ENCODE data around the gene GHR. TPM values are rescaled to one million over a fixed set of nuclear protein-coding genes. Genes with fewer than 3 reads are reported as not detected.

The GHR gene
- total RNA-seq, 2 donors from 2014 or later = 0.27 to 1.2 TPM

DNA sequence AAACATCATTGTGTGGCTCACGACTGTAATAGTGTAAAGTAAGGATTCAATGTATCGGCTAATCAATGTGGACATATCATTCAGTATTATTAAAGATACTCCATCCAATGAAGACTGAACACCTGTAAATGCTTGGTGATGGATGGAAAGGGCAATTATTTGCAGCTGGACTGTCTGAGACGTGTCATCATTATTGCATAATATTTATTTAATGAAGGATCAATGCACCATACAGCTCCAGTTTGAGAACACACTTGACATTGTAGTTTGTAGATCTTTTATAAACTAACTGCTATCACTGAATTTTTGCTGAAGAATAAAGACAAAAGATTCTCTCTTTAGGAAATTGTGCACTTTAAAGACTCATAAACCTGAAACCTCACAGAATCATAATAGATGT is 215.7 kb downstream of the GHR start:
- Mint-ChIP-seq H3K9me3 (no peaks in the 10 kb centered on the region), H3K36me3 (ENCODE audit: low read depth) (no peaks in the 10 kb centered on the region), H3K4me1 (peaks cover 13% of the 10 kb centered on the region), H3K27me3 (ENCODE audit: insufficient read depth) (no peaks in the 10 kb centered on the region), H3K4me3 (no peak overlapping the region), H3K27ac (no peak overlapping the region)
- H3K4me1 ChIP-seq (ENCODE audit: control insufficient read depth, insufficient read depth, low read length) = no peaks in the 10 kb centered on the region
- H3K4me3 ChIP-seq (ENCODE audit: low read length) = no peak overlapping the region
- H3K27ac ChIP-seq (ENCODE audit: low read depth, low read length) = no peak overlapping the region
- WGBS, 2 experiments (ENCODE audit: insufficient coverage in 1 of 2, insufficient read length in 1 of 2) = no CpG with 5 or more reads among the region's 3 CpGs
- no peaks in the 10 kb centered on the region for H3K36me3 ChIP-seq (ENCODE audit: control insufficient read depth, insufficient read depth, low read length)
- TF ChIP-seq, protein P1, sequence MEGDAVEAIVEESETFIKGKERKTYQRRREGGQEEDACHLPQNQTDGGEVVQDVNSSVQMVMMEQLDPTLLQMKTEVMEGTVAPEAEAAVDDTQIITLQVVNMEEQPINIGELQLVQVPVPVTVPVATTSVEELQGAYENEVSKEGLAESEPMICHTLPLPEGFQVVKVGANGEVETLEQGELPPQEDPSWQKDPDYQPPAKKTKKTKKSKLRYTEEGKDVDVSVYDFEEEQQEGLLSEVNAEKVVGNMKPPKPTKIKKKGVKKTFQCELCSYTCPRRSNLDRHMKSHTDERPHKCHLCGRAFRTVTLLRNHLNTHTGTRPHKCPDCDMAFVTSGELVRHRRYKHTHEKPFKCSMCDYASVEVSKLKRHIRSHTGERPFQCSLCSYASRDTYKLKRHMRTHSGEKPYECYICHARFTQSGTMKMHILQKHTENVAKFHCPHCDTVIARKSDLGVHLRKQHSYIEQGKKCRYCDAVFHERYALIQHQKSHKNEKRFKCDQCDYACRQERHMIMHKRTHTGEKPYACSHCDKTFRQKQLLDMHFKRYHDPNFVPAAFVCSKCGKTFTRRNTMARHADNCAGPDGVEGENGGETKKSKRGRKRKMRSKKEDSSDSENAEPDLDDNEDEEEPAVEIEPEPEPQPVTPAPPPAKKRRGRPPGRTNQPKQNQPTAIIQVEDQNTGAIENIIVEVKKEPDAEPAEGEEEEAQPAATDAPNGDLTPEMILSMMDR (conservative IDR thresholded peaks at IDR 0.05) = no peak
- no peak for DNase-seq
- no peaks in the 10 kb centered on the region for H3K9me3 ChIP-seq (ENCODE audit: control insufficient read depth, low read length)
- H3K27me3 ChIP-seq (ENCODE audit: control insufficient read depth, insufficient read depth, low read length, poor library complexity, severe bottlenecking) = no peaks in the 10 kb centered on the region
- H3K9ac ChIP-seq (ENCODE audit: extremely low read depth, low read length, poor library complexity, severe bottlenecking) = no peak overlapping the region

DNA sequence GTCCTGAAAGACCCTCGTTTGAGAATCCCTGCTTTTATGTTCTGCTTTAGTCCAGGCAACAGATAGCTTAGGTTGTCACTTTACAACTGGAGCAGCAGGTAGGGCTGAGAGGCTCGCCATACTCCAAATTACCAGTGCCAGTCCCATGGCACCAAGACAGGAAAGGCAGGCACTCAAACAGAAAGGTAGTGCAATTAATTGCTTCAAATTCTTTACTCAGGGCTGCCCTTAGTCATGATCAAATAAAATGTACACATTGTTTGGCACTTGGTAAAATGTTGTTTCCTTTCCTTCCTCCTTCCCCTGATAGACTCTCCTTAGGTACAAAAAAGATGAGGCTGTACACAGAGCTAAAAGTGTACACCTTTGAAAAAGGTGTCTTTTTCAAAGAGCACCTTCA is 217.6 kb downstream of the GHR start:
- no peaks in the 10 kb centered on the region for H3K9me3 Mint-ChIP-seq
- H3K27me3 Mint-ChIP-seq (ENCODE audit: insufficient read depth) = no peaks in the 10 kb centered on the region
- no peak overlapping the region for H3K4me3 ChIP-seq (ENCODE audit: low read length)
- WGBS, 2 experiments (ENCODE audit: insufficient coverage in 1 of 2, insufficient read length in 1 of 2) = 95 to 100% methylated on average over 1 to 2 of the region's 2 CpGs
- H3K27ac Mint-ChIP-seq = no peak overlapping the region
- peaks cover 3% of the 10 kb centered on the region for H3K4me1 Mint-ChIP-seq
- DNase-seq = no peak
- H3K27me3 ChIP-seq (ENCODE audit: control insufficient read depth, insufficient read depth, low read length, poor library complexity, severe bottlenecking) = no peaks in the 10 kb centered on the region
- no peak overlapping the region for H3K9ac ChIP-seq (ENCODE audit: extremely low read depth, low read length, poor library complexity, severe bottlenecking)
- TF ChIP-seq, protein P1 (conservative IDR thresholded peaks at IDR 0.05) = no peak
- no peak overlapping the region for H3K27ac ChIP-seq (ENCODE audit: low read depth, low read length)
- H3K9me3 ChIP-seq (ENCODE audit: control insufficient read depth, low read length) = no peaks in the 10 kb centered on the region
- no peaks in the 10 kb centered on the region for H3K4me1 ChIP-seq (ENCODE audit: control insufficient read depth, insufficient read depth, low read length)
- H3K36me3 Mint-ChIP-seq (ENCODE audit: low read depth) = no peaks in the 10 kb centered on the region
- H3K36me3 ChIP-seq (ENCODE audit: control insufficient read depth, insufficient read depth, low read length) = no peaks in the 10 kb centered on the region
- no peak overlapping the region for H3K4me3 Mint-ChIP-seq

DNA sequence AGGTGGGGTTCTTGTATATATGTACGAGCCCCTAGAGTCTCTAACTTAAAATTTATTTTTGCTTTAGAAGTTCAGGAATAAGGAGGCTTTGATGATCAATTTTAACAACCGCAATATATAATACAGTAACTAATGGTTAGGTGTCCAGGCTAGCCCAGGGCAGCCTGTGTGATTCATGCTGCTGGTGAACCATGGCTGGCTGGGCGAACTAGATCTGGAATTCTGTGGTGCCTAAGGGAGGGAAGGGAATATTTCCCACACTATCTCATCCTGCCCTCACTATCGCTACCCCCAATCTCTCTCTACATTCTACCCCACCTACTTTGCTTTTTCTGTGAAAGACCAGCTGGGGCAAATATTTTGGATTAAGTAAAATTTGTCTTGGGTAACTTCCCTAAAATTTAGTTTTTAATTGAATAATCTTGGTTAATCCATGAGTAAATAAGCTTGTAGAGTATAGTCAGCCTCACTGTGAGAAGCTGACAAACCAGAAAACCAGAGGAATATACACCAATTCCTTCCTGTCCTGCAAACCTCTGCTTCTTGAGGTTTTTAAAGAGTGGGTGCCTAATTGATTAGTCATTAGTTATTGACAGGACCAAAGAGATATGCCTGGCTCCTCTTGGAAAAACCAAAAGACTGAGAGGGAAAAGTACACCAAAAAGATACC is 218.2 kb downstream of the GHR start:
- H3K27ac Mint-ChIP-seq = no peak overlapping the region
- peaks cover 1% of the 10 kb centered on the region for H3K4me1 Mint-ChIP-seq
- no peaks in the 10 kb centered on the region for H3K36me3 Mint-ChIP-seq (ENCODE audit: low read depth)
- Histone ChIP-seq H3K36me3 (ENCODE audit: control insufficient read depth, insufficient read depth, low read length) (no peaks in the 10 kb centered on the region), H3K9me3 (ENCODE audit: control insufficient read depth, low read length) (no peaks in the 10 kb centered on the region), H3K27me3 (ENCODE audit: control insufficient read depth, insufficient read depth, low read length, poor library complexity, severe bottlenecking) (no peaks in the 10 kb centered on the region), H3K4me1 (ENCODE audit: control insufficient read depth, insufficient read depth, low read length) (no peaks in the 10 kb centered on the region), H3K4me3 (ENCODE audit: low read length) (no peak overlapping the region), H3K27ac (ENCODE audit: low read depth, low read length) (no peak overlapping the region), H3K9ac (ENCODE audit: extremely low read depth, low read length, poor library complexity, severe bottlenecking) (no peak overlapping the region)
- DNase-seq = no peak
- TF ChIP-seq, protein P1 (conservative IDR thresholded peaks at IDR 0.05) = no peak
- H3K9me3 Mint-ChIP-seq = no peaks in the 10 kb centered on the region
- no peak overlapping the region for H3K4me3 Mint-ChIP-seq
- WGBS, 2 experiments (ENCODE audit: insufficient coverage in 1 of 2, insufficient read length in 1 of 2) = 95% methylated on average over 3 of the region's 4 CpGs; no CpG with 5 or more reads in 1 of the 2 experiments
- H3K27me3 Mint-ChIP-seq (ENCODE audit: insufficient read depth) = no peaks in the 10 kb centered on the region
